Measurements from ENCODE around the gene GNAS-AS1.

GNAS-AS1 gene

DNA sequence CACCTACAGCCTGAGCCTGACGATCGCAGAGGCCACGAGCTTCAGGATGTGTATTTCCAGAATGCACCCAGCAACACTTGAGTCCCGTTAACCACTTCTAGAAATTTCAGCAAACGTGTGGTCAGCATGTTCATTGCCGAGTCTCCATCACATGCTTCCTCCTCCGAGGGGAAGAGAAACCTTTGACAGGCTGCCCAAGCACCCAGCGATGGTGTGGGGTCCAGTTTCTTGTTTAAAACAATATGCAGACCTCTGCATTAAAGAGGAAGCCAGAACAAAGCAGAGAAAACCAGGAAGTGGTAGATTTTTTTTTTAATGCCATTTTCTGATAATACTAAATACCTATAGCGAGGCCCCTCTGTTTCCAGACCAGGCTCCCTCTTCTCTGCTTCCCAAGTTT lies 71.9 kb downstream of the GNAS-AS1 start:
- DNase-seq (ENCODE audit: low spot score) = no peak

DNA sequence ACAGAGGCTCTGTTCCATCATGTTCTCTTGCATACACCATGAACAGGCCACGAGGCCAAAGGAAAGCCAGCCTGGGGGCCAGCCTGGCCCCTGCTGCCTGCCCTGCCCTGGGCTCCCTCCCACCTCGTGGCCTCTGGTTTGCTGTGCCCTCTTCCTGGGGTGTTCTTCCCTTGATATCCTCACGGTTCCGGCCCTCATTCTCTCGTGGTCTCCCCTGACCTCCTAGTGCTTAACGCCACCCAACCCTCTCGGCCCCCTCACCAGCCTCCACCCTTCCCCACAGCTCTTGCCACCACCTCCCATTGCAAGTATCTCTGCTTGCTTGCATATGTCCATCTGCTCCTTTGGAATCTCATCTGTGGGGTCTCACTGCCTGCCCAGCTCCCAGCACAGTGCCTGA lies 73.0 kb downstream of the GNAS-AS1 start:
- no peak for DNase-seq (ENCODE audit: low spot score)

DNA sequence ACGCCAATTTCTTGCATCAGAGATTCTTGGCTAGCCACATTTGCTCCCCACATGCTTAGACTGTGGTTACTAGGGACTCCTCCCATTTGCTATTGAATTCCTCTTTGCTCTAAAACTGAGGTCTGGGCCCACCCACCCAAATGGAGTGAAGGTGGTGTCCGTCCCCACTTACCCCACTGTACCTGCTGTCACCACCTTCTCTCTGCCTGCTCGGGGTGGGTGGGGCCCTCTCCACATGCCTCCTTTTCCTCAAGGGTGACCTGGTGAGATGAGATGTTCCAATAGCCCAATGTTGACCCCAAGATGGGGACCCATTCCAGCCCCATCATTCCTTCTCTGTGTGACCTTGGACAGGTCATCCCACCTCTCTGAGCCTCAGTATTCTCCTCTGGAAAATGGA lies 74.6 kb downstream of the GNAS-AS1 start:
- no peak for DNase-seq (ENCODE audit: low spot score)

DNA sequence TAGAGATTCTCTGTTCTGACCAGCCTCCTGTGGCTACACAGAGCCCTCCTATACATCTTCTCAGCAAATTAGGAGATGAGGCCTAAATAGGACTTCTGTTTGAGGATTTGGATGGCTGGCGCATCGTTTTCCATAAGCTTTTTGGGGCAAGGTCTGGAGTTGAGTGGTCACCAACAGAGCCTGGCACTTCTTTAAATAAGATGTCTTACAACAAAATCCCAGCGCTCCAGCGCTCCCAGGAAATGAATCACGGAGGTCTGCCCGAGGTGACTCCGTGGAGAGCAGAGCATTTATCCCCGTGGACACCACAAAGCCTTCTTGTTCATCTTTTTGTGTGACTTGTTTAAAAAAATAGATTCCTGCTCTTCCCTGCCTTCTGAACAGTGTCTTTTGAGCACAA lies 75.3 kb downstream of the GNAS-AS1 start:
- DNase-seq (ENCODE audit: low spot score) = no peak

DNA sequence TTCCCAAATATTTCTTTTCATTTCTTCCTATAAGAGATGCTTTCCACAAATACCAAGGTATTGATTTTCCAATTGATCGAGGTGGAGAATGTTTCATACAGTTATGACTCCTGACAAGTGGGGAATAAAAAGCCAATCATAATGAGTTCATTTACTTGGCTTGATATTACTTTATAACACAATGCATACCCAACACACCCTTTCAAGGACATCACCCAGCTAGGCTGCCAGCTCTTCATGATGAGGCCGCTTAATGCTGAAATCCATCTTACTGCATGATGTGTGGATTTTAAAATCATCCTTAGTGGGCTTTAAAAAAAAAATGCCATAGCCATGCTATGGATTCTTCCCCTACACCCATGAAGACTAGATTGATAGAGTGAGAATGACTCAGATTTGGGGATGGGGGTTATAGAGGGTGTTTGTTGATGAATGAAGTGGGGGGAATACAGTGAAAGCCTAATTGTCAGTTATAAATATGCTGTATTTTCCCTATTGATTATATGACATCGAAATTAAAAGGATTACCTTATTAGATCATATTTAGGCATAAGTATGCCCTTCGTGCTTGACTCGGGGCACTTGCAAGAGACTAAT lies 75.9 kb downstream of the GNAS-AS1 start:
- no peak for DNase-seq (ENCODE audit: low spot score)

DNA sequence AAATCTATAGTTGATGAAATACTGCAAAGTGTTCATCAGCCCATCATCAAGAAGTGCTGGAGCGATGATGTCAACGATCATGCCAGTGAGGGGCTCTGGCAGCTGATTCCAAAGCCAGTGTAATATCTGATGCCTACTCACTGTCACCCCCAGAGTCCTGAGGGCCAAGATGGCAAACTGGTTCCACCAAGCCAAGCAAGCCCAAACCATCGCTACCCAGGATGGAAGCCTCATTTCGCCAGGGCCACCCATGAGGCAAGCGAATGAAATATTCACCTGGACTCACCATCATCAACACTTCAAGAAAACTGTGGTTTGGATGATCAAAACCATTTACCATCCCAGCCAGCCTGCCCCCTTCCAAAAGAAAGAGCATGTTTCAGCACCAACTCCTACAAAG lies 76.5 kb downstream of the GNAS-AS1 start:
- no peak for DNase-seq (ENCODE audit: low spot score)

DNA sequence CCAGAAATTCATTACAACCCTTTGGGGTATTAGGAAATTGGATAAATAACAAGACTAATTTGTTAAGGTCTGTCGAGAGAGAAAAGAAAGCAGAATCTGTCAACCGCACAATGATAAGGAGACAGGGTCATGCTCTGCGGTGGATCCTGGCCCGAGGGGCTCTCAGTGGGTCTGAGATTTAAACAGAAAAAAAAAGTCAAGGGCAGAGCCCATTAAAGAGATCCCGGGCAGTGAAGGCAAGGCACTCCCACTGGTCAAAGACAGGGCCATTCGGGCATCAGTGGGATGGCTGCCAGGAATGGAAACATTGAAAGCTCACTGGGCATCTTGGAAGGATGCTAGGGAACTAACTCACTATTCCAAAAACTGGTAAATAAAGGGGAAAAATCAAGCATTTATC lies 77.9 kb downstream of the GNAS-AS1 start:
- DNase-seq (ENCODE audit: low spot score) = no peak
